ENCODE data around the gene HSPA12B. TPM values are rescaled to one million over a fixed set of nuclear protein-coding genes. Genes with fewer than 3 reads are reported as not detected.

Gene HSPA12B
- total RNA-seq, 2 donors from 2014 or later: 3.9 to 9.4 TPM

DNA sequence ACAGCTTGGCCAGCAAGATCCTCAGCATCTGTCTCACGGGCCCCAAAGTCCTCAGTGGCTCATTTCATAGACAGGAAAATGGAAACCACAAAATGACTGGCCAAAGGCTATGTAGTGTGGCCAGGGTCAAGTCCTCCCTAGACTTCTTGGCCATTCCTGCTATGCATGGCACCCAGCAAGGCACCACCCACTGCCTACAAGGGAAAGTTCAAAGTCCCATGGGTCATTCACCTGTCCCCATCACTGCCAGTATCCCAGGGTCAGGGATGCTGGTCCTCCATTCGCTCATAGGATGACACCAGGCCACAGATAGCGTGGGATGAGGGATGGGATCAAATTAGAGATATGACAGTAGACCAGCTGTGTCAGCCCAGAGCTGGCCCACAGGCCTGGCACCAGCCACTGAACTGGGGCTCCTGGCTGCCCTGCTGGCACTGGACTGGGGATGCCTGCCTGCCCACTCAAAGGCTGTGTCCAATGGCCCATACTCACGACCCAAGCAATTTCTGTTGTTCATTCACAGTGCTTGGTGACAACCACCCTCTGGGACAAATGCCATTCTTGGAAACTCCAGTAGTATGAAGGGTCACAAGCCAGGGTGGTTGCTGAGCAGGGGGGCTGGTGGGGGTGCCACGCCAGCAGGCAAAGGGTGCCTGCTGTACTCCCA lies 23.5 kb downstream of the HSPA12B start:
- DNase-seq (ENCODE audit: low spot score): no peak
- H3K27ac ChIP-seq: no peak overlapping the region
- H3K36me3 ChIP-seq: no peaks in the 10 kb centered on the region
- WGBS: 91% methylated on average over 5 of the region's 5 CpGs
- TF ChIP-seq POLR2A (IDR thresholded peaks at IDR 0.05): no peak
- no peak for TF ChIP-seq POLR2AphosphoS5 (IDR thresholded peaks at IDR 0.05)
- TF ChIP-seq, protein P1, sequence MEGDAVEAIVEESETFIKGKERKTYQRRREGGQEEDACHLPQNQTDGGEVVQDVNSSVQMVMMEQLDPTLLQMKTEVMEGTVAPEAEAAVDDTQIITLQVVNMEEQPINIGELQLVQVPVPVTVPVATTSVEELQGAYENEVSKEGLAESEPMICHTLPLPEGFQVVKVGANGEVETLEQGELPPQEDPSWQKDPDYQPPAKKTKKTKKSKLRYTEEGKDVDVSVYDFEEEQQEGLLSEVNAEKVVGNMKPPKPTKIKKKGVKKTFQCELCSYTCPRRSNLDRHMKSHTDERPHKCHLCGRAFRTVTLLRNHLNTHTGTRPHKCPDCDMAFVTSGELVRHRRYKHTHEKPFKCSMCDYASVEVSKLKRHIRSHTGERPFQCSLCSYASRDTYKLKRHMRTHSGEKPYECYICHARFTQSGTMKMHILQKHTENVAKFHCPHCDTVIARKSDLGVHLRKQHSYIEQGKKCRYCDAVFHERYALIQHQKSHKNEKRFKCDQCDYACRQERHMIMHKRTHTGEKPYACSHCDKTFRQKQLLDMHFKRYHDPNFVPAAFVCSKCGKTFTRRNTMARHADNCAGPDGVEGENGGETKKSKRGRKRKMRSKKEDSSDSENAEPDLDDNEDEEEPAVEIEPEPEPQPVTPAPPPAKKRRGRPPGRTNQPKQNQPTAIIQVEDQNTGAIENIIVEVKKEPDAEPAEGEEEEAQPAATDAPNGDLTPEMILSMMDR (IDR thresholded peaks at IDR 0.05): no peak
- no peaks in the 10 kb centered on the region for H3K9me3 ChIP-seq
- no peaks in the 10 kb centered on the region for H3K4me1 ChIP-seq (replicated peaks)
- peaks cover 4% of the 10 kb centered on the region for H3K27me3 ChIP-seq (replicated peaks; ENCODE audit: insufficient read depth)
- intact Hi-C loops (cut with DNase I): no loop called here
- no peak overlapping the region for H3K4me3 ChIP-seq

DNA sequence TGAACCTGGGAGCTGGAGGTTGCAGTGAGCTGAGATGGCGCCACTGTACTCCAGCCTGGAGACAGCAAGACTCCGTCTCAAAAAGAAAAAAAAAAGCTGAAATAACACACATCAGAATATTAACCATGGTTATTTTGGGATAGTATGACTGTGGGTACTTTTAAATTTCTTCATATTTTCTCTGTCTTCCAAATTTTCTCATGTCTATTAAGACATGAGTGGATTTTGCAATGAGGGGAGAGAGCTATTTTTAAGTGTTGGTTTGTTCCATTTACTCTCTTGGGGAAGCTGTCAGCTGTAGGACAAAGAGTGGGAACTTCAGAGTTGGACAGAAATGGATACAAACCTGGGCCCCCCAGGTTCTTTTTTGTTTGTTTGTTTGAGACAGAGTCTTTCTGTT lies 24.8 kb downstream of the HSPA12B start:
- Histone ChIP-seq H3K27ac (no peak overlapping the region), H3K4me1 (replicated peaks) (no peaks in the 10 kb centered on the region), H3K27me3 (replicated peaks; ENCODE audit: insufficient read depth) (no peaks in the 10 kb centered on the region), H3K36me3 (no peaks in the 10 kb centered on the region), H3K9me3 (no peaks in the 10 kb centered on the region), H3K4me3 (no peak overlapping the region)
- intact Hi-C loops (cut with DNase I): no loop called here
- WGBS: 96% methylated on average over 2 of the region's 2 CpGs
- no peak for DNase-seq (ENCODE audit: low spot score)
- no peak for TF ChIP-seq POLR2AphosphoS5 (IDR thresholded peaks at IDR 0.05)
- no peak for TF ChIP-seq POLR2A (IDR thresholded peaks at IDR 0.05)
- TF ChIP-seq, protein P1 (IDR thresholded peaks at IDR 0.05): no peak

- 89% methylated on average over 11 of the region's 11 CpGs for WGBS
- H3K36me3 ChIP-seq: no peaks in the 10 kb centered on the region
- H3K9me3 ChIP-seq: no peaks in the 10 kb centered on the region
- no peak overlapping the region for H3K4me3 ChIP-seq
- no peak for TF ChIP-seq POLR2AphosphoS5 (IDR thresholded peaks at IDR 0.05)
- TF ChIP-seq POLR2A (IDR thresholded peaks at IDR 0.05): no peak
- TF ChIP-seq, protein P1 (IDR thresholded peaks at IDR 0.05): no peak
- H3K27me3 ChIP-seq (replicated peaks; ENCODE audit: insufficient read depth): no peaks in the 10 kb centered on the region
- DNase-seq (ENCODE audit: low spot score): no peak
- intact Hi-C loops (cut with DNase I): no loop called here
- H3K4me1 ChIP-seq (replicated peaks): no peaks in the 10 kb centered on the region
- no peak overlapping the region for H3K27ac ChIP-seq
These were observed 26.1 kb downstream of the HSPA12B start for GRCh38 chr20:3758566-3758965.

- intact Hi-C loops (cut with DNase I): no loop called here
- Histone ChIP-seq H3K9me3 (no peaks in the 10 kb centered on the region), H3K36me3 (no peaks in the 10 kb centered on the region), H3K27me3 (replicated peaks; ENCODE audit: insufficient read depth) (no peaks in the 10 kb centered on the region), H3K4me1 (replicated peaks) (no peaks in the 10 kb centered on the region), H3K4me3 (no peak overlapping the region), H3K27ac (no peak overlapping the region)
- no peak for DNase-seq (ENCODE audit: low spot score)
- no peak for TF ChIP-seq POLR2AphosphoS5 (IDR thresholded peaks at IDR 0.05)
- TF ChIP-seq, protein P1 (IDR thresholded peaks at IDR 0.05): no peak
- no peak for TF ChIP-seq POLR2A (IDR thresholded peaks at IDR 0.05)
- WGBS: 86% methylated on average over 11 of the region's 11 CpGs
These were observed 26.9 kb downstream of the HSPA12B start for GRCh38 chr20:3759316-3759823.

- no peaks in the 10 kb centered on the region for H3K9me3 ChIP-seq
- no peak for DNase-seq (ENCODE audit: low spot score)
- H3K27ac ChIP-seq: no peak overlapping the region
- intact Hi-C loops (cut with DNase I): no loop called here
- no peaks in the 10 kb centered on the region for H3K36me3 ChIP-seq
- H3K4me3 ChIP-seq: no peak overlapping the region
- TF ChIP-seq POLR2A (IDR thresholded peaks at IDR 0.05) (no peak), POLR2AphosphoS5 (IDR thresholded peaks at IDR 0.05) (no peak)
- TF ChIP-seq, protein P1 (IDR thresholded peaks at IDR 0.05): no peak
- WGBS: over 99% methylated on average over 11 of the region's 11 CpGs
- H3K4me1 ChIP-seq (replicated peaks): no peaks in the 10 kb centered on the region
- no peaks in the 10 kb centered on the region for H3K27me3 ChIP-seq (replicated peaks; ENCODE audit: insufficient read depth)
These were observed 27.4 kb downstream of the HSPA12B start for GRCh38 chr20:3759884-3760283.

All from prostate gland (tissue), 2 donors.